Astrocyte (in vitro differentiated cells and primary cell): Measurements from ENCODE around the gene KRTAP10-8.

Source experiments
- EZH2 ChIP-seq: IDR thresholded peaks from 2 replicates; pipeline ENCODE4 v1.6.1; 2012; ENCODE audit warnings: mild to moderate bottlenecking, low read length, inconsistent platforms; ENCODE audit not compliant: insufficient read depth
- TF ChIP-seq, protein P1 (sequence below): IDR thresholded peaks from 2 replicates; pipeline ENCODE4 v1.5.1; 2011; ENCODE audit warnings: low read depth, mild to moderate bottlenecking, inconsistent platforms, low read length, moderate library complexity; ENCODE audit not compliant: insufficient read depth

DNA sequence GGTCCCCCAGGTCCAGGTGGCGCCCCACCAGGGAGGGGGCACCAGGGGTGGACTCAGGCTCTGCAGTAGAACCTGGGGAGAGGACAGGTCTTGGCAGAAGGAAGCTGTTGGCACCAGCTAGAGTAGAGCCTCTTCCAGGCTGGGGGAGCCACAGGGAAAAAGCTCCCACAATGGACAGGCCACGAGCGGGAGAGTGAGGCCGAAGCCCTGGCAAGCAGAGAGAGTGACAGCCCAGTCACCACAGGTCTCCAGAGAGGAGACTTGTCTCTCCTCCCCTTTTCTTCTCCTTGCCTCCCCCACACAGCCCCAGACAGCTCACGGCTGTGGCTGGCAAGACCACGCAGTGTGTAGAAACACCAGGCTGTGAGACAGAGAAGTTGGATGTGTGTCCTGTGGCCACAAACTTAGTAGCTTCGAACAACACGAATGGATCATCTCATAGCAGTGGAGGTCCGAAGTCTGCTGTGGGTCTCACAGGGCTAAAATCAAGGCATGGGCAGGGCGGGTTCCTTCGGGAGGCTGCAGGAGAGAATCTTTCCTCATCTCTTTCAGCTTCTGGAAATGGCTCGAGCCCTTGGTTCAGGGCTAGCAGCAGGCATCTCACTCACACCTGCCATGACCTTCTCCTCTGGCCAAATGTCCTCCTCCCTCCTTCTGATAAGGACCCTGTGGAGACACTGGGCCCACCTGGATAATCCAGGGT is 39.2 kb downstream of the KRTAP10-8 start:
- TF ChIP-seq EZH2 = no peak
- TF ChIP-seq, protein P1, sequence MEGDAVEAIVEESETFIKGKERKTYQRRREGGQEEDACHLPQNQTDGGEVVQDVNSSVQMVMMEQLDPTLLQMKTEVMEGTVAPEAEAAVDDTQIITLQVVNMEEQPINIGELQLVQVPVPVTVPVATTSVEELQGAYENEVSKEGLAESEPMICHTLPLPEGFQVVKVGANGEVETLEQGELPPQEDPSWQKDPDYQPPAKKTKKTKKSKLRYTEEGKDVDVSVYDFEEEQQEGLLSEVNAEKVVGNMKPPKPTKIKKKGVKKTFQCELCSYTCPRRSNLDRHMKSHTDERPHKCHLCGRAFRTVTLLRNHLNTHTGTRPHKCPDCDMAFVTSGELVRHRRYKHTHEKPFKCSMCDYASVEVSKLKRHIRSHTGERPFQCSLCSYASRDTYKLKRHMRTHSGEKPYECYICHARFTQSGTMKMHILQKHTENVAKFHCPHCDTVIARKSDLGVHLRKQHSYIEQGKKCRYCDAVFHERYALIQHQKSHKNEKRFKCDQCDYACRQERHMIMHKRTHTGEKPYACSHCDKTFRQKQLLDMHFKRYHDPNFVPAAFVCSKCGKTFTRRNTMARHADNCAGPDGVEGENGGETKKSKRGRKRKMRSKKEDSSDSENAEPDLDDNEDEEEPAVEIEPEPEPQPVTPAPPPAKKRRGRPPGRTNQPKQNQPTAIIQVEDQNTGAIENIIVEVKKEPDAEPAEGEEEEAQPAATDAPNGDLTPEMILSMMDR = no peak
